Suprapubic skin (tissue), 4 donors: ENCODE measurements around the gene CHST4. TPM values are rescaled to one million over a fixed set of nuclear protein-coding genes. Genes with fewer than 3 reads are reported as not detected.
"Not testable (repeated sequence)": the region's sequence is repeated elsewhere in the genome, so short reads cannot be mapped to it uniquely, and the experiment has no call there.

Source experiments
- DNase-seq, 2 donors: peaks; one replicate each; pipeline ENCODE4 v3.0.0-alpha.2; 2019; ENCODE audit warnings: low spot score in 2 of 2
- H3K27ac ChIP-seq: fragments of 200-600 bp; sonication (generic); one replicate; pipeline ENCODE4 v1.5.1; 2019
- H3K27me3 ChIP-seq: fragments of 200-600 bp; sonication (generic); one replicate; pipeline ENCODE4 v1.5.1; 2019
- H3K36me3 ChIP-seq: fragments of 200-600 bp; sonication (generic); one replicate; pipeline ENCODE4 v1.5.1; 2019
- H3K4me1 ChIP-seq: fragments of 200-600 bp; sonication (generic); one replicate; pipeline ENCODE4 v1.5.1; 2019
- H3K4me3 ChIP-seq: fragments of 200-600 bp; sonication (generic); one replicate; pipeline ENCODE4 v1.5.1; 2019; ENCODE audit warnings: mild to moderate bottlenecking
- H3K9me3 ChIP-seq: fragments of 200-600 bp; sonication (generic); one replicate; pipeline ENCODE4 v1.5.1; 2019
- EP300 ChIP-seq: sonication (generic); formaldehyde crosslinking; IDR thresholded peaks from one replicate; pipeline ENCODE4 v1.6.1; 2017; ENCODE audit warnings: antibody characterized with exemption
- POLR2A ChIP-seq, 2 donors: fragments of 450-650 bp; IDR thresholded peaks; one replicate each; pipeline ENCODE4 v1.6.1; 2017; ENCODE audit warnings: antibody characterized with exemption in 2 of 2, mild to moderate bottlenecking in 2 of 2, moderate library complexity in 2 of 2
- POLR2AphosphoS5 ChIP-seq, 3 donors: sonication (generic); formaldehyde crosslinking; IDR thresholded peaks; one replicate each; pipeline ENCODE4 v1.6.1; 2017; ENCODE audit warnings: antibody characterized with exemption in 3 of 3
- WGBS: methylation state at CpG from one replicate; pipeline ENCODE4 v1.1.5; 2018; 5-methylcytosine and 5-hydroxymethylcytosine counted together
- total RNA-seq, 4 donors: library from RNA; depleted of rRNA; stranded (reverse); fragments of >200 nt; gene quantifications; one replicate each; pipeline ENCODE4 v1.1.0, GENCODE V29; 2016
- TF ChIP-seq, protein P1 (sequence below), 2 donors: fragments of 200-600 bp in 1 of 2; fragments of 450-650 bp in 1 of 2; sonication (generic) in 1 of 2; IDR thresholded peaks; one replicate each; pipeline ENCODE4 v1.5.1; 2016 to 2019; ENCODE audit warnings: antibody characterized with exemption in 2 of 2, mild to moderate bottlenecking in 1 of 2, moderate library complexity in 1 of 2

CHST4 gene
- total RNA-seq, 4 donors from 2014 or later, result not detected

DNA sequence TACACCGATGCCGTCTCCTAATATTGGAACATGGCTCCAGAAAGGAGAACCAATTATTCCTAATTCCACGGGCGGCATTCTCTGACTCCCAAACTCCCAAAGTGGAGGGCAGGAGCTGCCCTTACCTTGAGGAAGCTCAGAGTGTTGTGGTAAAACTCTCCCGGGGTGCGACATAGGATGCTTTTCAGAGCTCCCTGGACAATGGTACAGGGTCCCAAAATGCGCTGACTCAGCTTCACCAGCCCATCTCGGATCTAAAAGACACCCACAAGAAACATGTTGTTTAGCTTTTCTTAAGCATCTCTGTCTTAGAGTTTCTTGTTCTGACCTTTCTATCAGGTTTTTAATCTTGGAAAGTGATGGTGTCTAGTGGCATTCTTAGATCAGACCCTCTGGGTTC lies 43.9 kb downstream of the CHST4 start:
- 95% methylated on average over 8 of the region's 8 CpGs for WGBS

DNA sequence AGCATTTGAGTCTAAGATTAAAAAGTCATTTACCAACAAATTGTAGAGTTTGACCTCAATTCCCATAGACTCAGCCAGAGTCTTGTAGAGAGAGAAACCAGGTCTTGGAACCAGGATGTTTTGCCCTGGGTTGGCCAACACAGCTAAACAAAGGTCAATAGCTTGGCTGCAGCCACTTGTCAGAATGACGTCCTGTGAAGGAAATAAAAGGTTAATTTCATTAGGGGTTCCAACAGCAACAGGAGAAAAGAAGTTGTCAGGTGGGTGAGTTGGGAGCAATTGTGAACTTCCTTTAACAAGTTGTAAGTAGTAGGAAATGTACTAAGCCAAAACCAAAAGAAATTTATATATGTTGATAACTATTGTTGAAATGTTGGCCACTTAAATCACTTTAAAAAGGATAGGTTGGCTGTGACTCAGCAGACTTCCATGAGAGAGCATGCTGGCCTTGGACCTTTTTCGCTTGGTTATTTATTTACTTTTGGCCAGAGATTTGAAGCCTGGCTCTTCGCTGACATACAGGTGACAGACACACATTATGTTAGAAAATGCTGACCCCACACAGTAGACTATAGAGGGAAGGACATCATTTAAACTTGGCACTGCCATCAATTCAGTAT lies 46.4 kb downstream of the CHST4 start:
- Histone ChIP-seq H3K4me1 (no peaks in the 10 kb centered on the region), H3K9me3 (no peaks in the 10 kb centered on the region), H3K27me3 (peaks cover 5% of the 10 kb centered on the region), H3K4me3 (no peak overlapping the region), H3K36me3 (no peaks in the 10 kb centered on the region), H3K27ac (no peak overlapping the region)
- no peak for DNase-seq
- 76% methylated on average over 3 of the region's 3 CpGs for WGBS
- TF ChIP-seq, protein P1, sequence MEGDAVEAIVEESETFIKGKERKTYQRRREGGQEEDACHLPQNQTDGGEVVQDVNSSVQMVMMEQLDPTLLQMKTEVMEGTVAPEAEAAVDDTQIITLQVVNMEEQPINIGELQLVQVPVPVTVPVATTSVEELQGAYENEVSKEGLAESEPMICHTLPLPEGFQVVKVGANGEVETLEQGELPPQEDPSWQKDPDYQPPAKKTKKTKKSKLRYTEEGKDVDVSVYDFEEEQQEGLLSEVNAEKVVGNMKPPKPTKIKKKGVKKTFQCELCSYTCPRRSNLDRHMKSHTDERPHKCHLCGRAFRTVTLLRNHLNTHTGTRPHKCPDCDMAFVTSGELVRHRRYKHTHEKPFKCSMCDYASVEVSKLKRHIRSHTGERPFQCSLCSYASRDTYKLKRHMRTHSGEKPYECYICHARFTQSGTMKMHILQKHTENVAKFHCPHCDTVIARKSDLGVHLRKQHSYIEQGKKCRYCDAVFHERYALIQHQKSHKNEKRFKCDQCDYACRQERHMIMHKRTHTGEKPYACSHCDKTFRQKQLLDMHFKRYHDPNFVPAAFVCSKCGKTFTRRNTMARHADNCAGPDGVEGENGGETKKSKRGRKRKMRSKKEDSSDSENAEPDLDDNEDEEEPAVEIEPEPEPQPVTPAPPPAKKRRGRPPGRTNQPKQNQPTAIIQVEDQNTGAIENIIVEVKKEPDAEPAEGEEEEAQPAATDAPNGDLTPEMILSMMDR (IDR thresholded peaks at IDR 0.05), result no peak
- TF ChIP-seq POLR2AphosphoS5 (IDR thresholded peaks at IDR 0.05) (no peak), EP300 (no peak), POLR2A (IDR thresholded peaks at IDR 0.05) (no peak)

More for the DNA sequence above, 43.9 kb downstream of the CHST4 start:
- H3K36me3 ChIP-seq, result no peaks in the 10 kb centered on the region
- DNase-seq, result no peak
- no peaks in the 10 kb centered on the region for H3K27me3 ChIP-seq
- H3K4me3 ChIP-seq, result no peak overlapping the region
- H3K9me3 ChIP-seq, result no peaks in the 10 kb centered on the region
- peaks cover 6% of the 10 kb centered on the region for H3K4me1 ChIP-seq
- no peak overlapping the region for H3K27ac ChIP-seq
- TF ChIP-seq EP300 (no peak), POLR2A (IDR thresholded peaks at IDR 0.05) (no peak), POLR2AphosphoS5 (IDR thresholded peaks at IDR 0.05) (no peak)
- TF ChIP-seq, protein P1 (IDR thresholded peaks at IDR 0.05), result no peak

DNA sequence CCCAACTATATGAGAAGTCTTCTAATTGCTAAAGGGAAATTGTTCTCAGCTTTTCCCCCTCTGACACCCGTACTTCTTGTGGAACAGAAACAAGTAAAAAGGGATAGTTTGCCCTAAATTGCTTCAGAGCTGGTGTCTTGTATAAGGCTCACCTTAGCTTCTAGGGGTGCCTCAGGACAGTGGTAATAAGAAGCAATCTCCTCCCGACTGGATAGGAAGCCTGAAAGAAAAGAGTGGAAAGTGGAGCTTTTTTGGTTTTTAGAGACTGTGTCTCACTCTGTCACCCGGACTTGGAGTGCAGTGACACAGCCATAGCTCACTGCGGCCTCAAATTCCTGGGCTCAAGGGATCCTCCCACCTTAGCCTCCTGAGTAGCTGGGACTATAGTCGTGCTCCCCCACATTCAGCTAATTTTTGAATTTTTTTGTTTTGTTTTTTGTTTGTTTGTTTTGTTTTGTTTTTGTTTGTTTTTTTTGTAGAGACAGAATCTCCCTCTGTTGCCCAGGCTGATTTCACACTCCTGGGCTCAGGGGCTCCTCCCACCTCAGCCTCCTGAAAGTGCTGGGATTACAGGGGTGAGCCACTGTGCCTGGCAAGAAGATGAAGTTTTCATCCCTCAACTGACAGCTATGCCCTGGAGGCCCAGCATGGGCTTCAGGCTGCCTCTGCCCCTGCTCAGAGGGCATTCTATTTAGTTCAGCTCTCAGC lies 47.3 kb downstream of the CHST4 start:
- Histone ChIP-seq H3K9me3 (no peaks in the 10 kb centered on the region), H3K4me1 (no peaks in the 10 kb centered on the region), H3K27ac (no peak overlapping the region), H3K27me3 (peaks cover 5% of the 10 kb centered on the region), H3K36me3 (no peaks in the 10 kb centered on the region), H3K4me3 (no peak overlapping the region)
- WGBS, result 79% methylated on average over 5 of the region's 5 CpGs
- TF ChIP-seq, protein P1 (IDR thresholded peaks at IDR 0.05), result no peak
- no peak for DNase-seq

DNA sequence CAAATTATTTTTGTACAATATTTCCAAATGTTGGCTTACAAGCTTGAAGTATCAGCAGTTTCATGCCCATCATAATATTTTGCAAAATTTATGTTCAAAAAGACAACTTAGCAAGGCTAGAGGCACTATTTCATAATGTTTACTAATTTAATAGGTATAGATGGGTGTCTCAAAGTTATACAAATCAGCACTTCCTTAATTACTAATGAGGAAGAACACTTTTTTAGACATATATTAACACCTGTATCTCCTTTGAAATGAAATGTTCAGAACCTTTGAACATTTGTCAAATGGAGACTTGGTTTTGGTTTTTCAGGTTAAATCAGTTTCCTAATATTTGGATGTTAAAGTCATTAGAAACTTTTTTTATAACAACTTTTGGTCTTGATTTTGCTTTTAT lies 48.5 kb downstream of the CHST4 start:
- Histone ChIP-seq H3K9me3 (no peaks in the 10 kb centered on the region), H3K36me3 (no peaks in the 10 kb centered on the region), H3K27ac (no peak overlapping the region), H3K27me3 (peaks cover 5% of the 10 kb centered on the region), H3K4me3 (no peak overlapping the region), H3K4me1 (no peaks in the 10 kb centered on the region)
- no peak for DNase-seq
- TF ChIP-seq POLR2A (IDR thresholded peaks at IDR 0.05) (no peak), POLR2AphosphoS5 (IDR thresholded peaks at IDR 0.05) (no peak)
- TF ChIP-seq, protein P1 (IDR thresholded peaks at IDR 0.05), result no peak

DNA sequence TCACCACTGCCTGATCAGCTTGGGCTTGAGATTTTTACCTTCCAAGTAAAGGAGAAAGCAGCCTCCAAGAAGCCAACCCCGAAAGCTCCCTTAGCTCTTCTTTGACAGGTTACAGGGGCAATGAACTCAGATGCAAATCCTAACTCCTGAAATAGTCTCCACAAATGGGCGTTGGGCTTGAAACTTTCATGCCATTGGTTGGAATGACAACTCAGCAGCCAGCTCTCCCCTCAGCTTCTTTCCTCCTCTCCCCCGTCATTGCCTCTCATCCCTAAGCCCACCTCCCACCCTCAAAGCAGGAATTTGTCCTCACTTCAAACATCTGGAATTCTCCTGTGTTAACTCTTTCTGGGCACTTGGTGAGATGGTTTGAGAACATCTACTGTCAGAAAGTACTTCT lies 50.7 kb downstream of the CHST4 start, which contains the start of gene TAT:
Gene TAT, minus strand, starts transcription at position 122 of the 400 bp plus-strand sequence. CDS start 677 bp downstream, outside the sequence.
- TF ChIP-seq EP300 (no peak), POLR2A (IDR thresholded peaks at IDR 0.05) (no peak), POLR2AphosphoS5 (IDR thresholded peaks at IDR 0.05) (no peak)
- TF ChIP-seq, protein P1 (IDR thresholded peaks at IDR 0.05), result no peak
- Histone ChIP-seq H3K36me3 (no peaks in the 10 kb centered on the region), H3K27ac (no peak within 1 kb of the TSS), H3K4me1 (no peaks in the 10 kb centered on the region), H3K4me3 (no peak within 1 kb of the TSS), H3K9me3 (no peaks in the 10 kb centered on the region), H3K27me3 (peaks cover 5% of the 10 kb centered on the region)
- 23% methylated on average over 3 of the region's 3 CpGs for WGBS
- no peak for DNase-seq

DNA sequence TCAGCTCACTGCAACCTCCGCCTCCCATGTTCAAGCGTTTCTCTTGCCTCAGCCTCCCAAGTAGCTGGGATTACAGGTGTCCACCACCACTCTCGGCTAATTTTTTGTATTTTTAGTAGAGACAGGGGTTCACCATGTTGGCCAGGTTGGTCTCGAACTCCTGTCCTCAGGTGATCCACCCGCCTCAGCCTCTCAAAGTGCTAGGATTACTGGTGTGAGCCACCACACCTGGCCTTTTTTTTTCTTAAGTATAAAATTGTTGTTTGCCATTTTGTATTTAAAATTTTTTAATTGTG lies 56.3 kb downstream of the CHST4 start:
- not testable (repeated sequence) for H3K9me3 ChIP-seq, H3K27me3 ChIP-seq, H3K4me1 ChIP-seq, H3K27ac ChIP-seq, H3K36me3 ChIP-seq, DNase-seq, H3K4me3 ChIP-seq
- 89% methylated on average over 5 of the region's 5 CpGs for WGBS
